Ovary (tissue), 9 donors: ENCODE measurements around the gene EPM2AIP1. TPM values are rescaled to one million over a fixed set of nuclear protein-coding genes. Genes with fewer than 3 reads are reported as not detected.

Experiments
- DNase-seq, 5 donors: peaks; one replicate each; pipeline ENCODE4 v3.0.0-alpha.2; 2019 to 2020
- H3K27ac ChIP-seq, 2 donors: fragments of 200-600 bp; one replicate each; pipeline versions ENCODE4 v1.5.1 to v1.8.0; 2019 to 2022
- H3K27me3 ChIP-seq: fragments of 200-600 bp; one replicate; pipeline ENCODE4 v1.8.0; 2022
- H3K36me3 ChIP-seq: fragments of 200-600 bp; sonication (generic); one replicate; pipeline ENCODE4 v1.5.1; 2019
- H3K4me1 ChIP-seq: one replicate; pipeline ENCODE4 v1.8.1; 2013; ENCODE audit warnings: mild to moderate bottlenecking, moderate library complexity; ENCODE audit not compliant: insufficient read depth
- H3K4me3 ChIP-seq: fragments of 200-600 bp; sonication (generic); one replicate; pipeline ENCODE4 v1.5.1; 2017
- H3K9me3 ChIP-seq, 2 donors: fragments of 200-600 bp in 1 of 2; sonication (generic) in 1 of 2; one replicate each; pipeline versions ENCODE4 v1.5.1 to v1.8.1; 2013 to 2019; ENCODE audit warnings: mild to moderate bottlenecking in 1 of 2, moderate library complexity in 1 of 2
- CTCF ChIP-seq, 3 donors: fragments of 450-650 bp in 2 of 3; fragments of 200-600 bp in 1 of 3; IDR thresholded peaks; one replicate each; pipeline versions ENCODE4 v1.5.1 to v1.8.0; 2016 to 2022; ENCODE audit warnings: antibody characterized with exemption in 3 of 3, mild to moderate bottlenecking in 1 of 3
- EP300 ChIP-seq: sonication (generic); formaldehyde crosslinking; IDR thresholded peaks from one replicate; pipeline ENCODE4 v1.6.1; 2017; ENCODE audit warnings: antibody characterized with exemption
- POLR2A ChIP-seq: fragments of 450-650 bp; IDR thresholded peaks from one replicate; pipeline ENCODE4 v1.6.1; 2017; ENCODE audit warnings: antibody characterized with exemption, mild to moderate bottlenecking, moderate library complexity
- WGBS, 3 donors: extraction: QIAGEN DNeasy Blood & Tissue Kit in 1 of 3; methylation state at CpG; one replicate each; pipeline versions ENCODE4 v1.1.5 to v1.1.7; 2013 to 2017; 5-methylcytosine and 5-hydroxymethylcytosine counted together
- intact Hi-C, 4 donors: fragments of 100-400 bp; cut with DNase I; formaldehyde crosslinking; loops; one replicate each; pipeline versions ENCODE4 v1.11.0 to v1.15.1; 2022 to 2023
- polyA plus RNA-seq, 2 donors: library from polyadenylated mRNA; stranded (reverse); fragments of 200-250 nt in 1 of 2; fragments of 350-450 nt in 1 of 2; fragmentation: Illumina TruSeq in 1 of 2; extraction: RNeasy Lipid Tissue Mini Kit (QIAGEN cat#74804) in 1 of 2; gene quantifications; one replicate each; pipeline ENCODE4 v1.2.3, GENCODE V29; 2013 to 2014
- total RNA-seq, 7 donors: library from RNA; depleted of rRNA in 2 of 7; stranded (reverse); fragments of >200 nt in 2 of 7; fragmentation: NEBNext Ultra II Directional in 3 of 7; extraction: Animal tissue kit (Norgen Biotek cat#: 25700) in 3 of 7; gene quantifications; one replicate each; pipeline versions ENCODE4 v1.1.0 to v1.2.4, GENCODE V29; 2016 to 2023
- donor health status: DM: no; HTN: no; CAD: no; lungs with moderate emphysema.
- donor health status: DM: no; HTN: no; CAD: no.
- donor health status: Bipolar disorder and iron deficiency.
- donor health status: DM: yes; HTN: yes; CAD: no.
- donor health status: DM: no; HTN: no; CAD: no.
- donor health status: DM: yes; HTN: yes; CAD: no.

The EPM2AIP1 gene
- total and polyA plus RNA-seq, 9 donors: 10.2 to 40.0 (median 31.8) TPM

- H3K27ac ChIP-seq: peak overlapping the region; percentile 98
- TF ChIP-seq POLR2A (peak; percentile 11), EP300 (no peak)
- intact Hi-C loops: loop anchor here in 2 of 4 donors (10.0 kb wide), 2 partner anchors 223 to 1173 kb away; partner anchors contain the start of gene OXSR1 (in 1 of the 2)
- H3K36me3 ChIP-seq: no peaks in the 10 kb centered on the region
- DNase-seq: peak in 1 of 5 donors; percentile 40
- peaks cover 5% of the 10 kb centered on the region for H3K4me1 ChIP-seq
- H3K27me3 ChIP-seq: no peaks in the 10 kb centered on the region
- H3K9me3 ChIP-seq: no peaks in the 10 kb centered on the region
- H3K4me3 ChIP-seq: peak overlapping the region; percentile 84
- WGBS, 3 donors: 7 to 9% (median 9%) methylated on average over 24 of the region's 24 CpGs
Observed at GRCh38 chr3:36991923-36992805, 767 bp downstream of the EPM2AIP1 start.

DNA sequence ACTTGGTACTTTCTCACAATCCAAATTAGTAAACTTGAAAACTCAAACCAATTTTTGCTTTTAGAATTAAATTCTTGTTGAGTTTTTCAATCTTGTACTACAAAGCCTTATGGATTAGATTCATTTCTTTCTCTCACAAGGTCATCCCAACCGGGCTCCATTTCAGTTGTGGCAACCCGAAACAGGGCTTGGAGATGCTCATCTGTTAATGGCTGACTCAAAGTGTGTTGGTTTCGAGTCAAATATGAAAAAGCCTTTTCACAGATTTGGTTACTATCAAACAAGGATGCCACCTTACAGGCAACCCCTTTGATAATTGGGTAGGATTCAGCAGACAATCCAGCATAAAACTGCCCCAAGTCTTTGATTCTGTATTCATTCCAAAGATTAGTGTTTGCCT is 1.8 kb downstream of the EPM2AIP1 start:
- H3K9me3 ChIP-seq: no peaks in the 10 kb centered on the region
- H3K27ac ChIP-seq: peak overlapping the region in 1 of 2 donors; percentile 98
- TF ChIP-seq CTCF (IDR thresholded peaks at IDR 0.05) (no peak), POLR2A (no peak), EP300 (no peak)
- intact Hi-C loops: loop anchor here in 2 of 4 donors (10.0 kb wide), 2 partner anchors 224 to 1174 kb away; partner anchors contain the start of gene OXSR1 (in 1 of the 2)
- H3K36me3 ChIP-seq: no peaks in the 10 kb centered on the region
- no peak overlapping the region for H3K4me3 ChIP-seq
- no peak for DNase-seq
- no peaks in the 10 kb centered on the region for H3K27me3 ChIP-seq
- WGBS, 3 donors: 74 to 82% (median 79%) methylated on average over 3 of the region's 3 CpGs
- peaks cover 5% of the 10 kb centered on the region for H3K4me1 ChIP-seq

- H3K4me1 ChIP-seq: peaks cover 5% of the 10 kb centered on the region
- no peak overlapping the region for H3K4me3 ChIP-seq
- H3K27ac ChIP-seq: no peak overlapping the region
Observed at GRCh38 chr3:36989568-36989967, 3.4 kb downstream of the EPM2AIP1 start.

GRCh38 chr3:36989005-36989404 is 3.9 kb downstream of the EPM2AIP1 start:
- intact Hi-C loops: no loop called here
- Histone ChIP-seq H3K9me3 (no peaks in the 10 kb centered on the region), H3K4me1 (peaks cover 5% of the 10 kb centered on the region), H3K27me3 (no peaks in the 10 kb centered on the region), H3K27ac (no peak overlapping the region), H3K36me3 (no peaks in the 10 kb centered on the region), H3K4me3 (no peak overlapping the region)
- TF ChIP-seq CTCF (IDR thresholded peaks at IDR 0.05) (no peak), EP300 (no peak), POLR2A (no peak)
- WGBS, 3 donors: 64 to 70% (median 68%) methylated on average over 3 of the region's 3 CpGs
- DNase-seq: no peak

More at GRCh38 chr3:36989568-36989967, 3.4 kb downstream of the EPM2AIP1 start:
- Histone ChIP-seq H3K9me3 (no peaks in the 10 kb centered on the region), H3K27me3 (no peaks in the 10 kb centered on the region), H3K36me3 (no peaks in the 10 kb centered on the region)
- intact Hi-C loops: no loop called here
- no peak for DNase-seq
- TF ChIP-seq EP300 (no peak), CTCF (IDR thresholded peaks at IDR 0.05) (no peak), POLR2A (no peak)

GRCh38 chr3:36988356-36988755 is 4.6 kb downstream of the EPM2AIP1 start:
- no peak for TF ChIP-seq CTCF (IDR thresholded peaks at IDR 0.05)
- TF ChIP-seq EP300: no peak
- intact Hi-C loops: no loop called here
- DNase-seq: no peak
- WGBS, 3 donors: 90 to 95% (median 93%) methylated on average over 2 of the region's 2 CpGs
- H3K27ac ChIP-seq: no peak overlapping the region
- no peaks in the 10 kb centered on the region for H3K36me3 ChIP-seq
- H3K4me3 ChIP-seq: no peak overlapping the region
- no peaks in the 10 kb centered on the region for H3K9me3 ChIP-seq
- H3K4me1 ChIP-seq: peaks cover 5% of the 10 kb centered on the region
- H3K27me3 ChIP-seq: no peaks in the 10 kb centered on the region
